ENCODE results near the gene SRRM3.

- TF ChIP-seq POLR2A (IDR thresholded peaks at IDR 0.05) (no peak), CTCF (IDR thresholded peaks at IDR 0.05) (no peak)
Observed at GRCh38 chr7:76225951-76226350, 24.3 kb downstream of the SRRM3 start.
